H1 (cell line): ENCODE data around the gene KNDC1. TPM values are rescaled to one million over a fixed set of nuclear protein-coding genes. Genes with fewer than 3 reads are reported as not detected.

ENCODE experiments used
- CTCF ChIA-PET: fragments of 300-600 bp; sonication (Branson Sonifier 250); formaldehyde crosslinking; loops from one replicate; lab custom pipeline; 2021; ENCODE audit not compliant: partially characterized antibody; lab: Charles Lee
- POLR2A ChIA-PET: fragments of 300-600 bp; sonication (Branson Sonifier 250); formaldehyde crosslinking; loops from one replicate; lab custom pipeline; 2021; ENCODE audit warnings: inconsistent platforms; ENCODE audit not compliant: partially characterized antibody; lab: Charles Lee
- DNase-seq, 2 experiments: peaks; one replicate each; pipeline versions ENCODE4 v3.0.0 to v3.0.0-alpha.2; 2010 to 2022; ENCODE audit warnings: low spot score in 2 of 2, low read depth in 1 of 2, mixed read lengths in 1 of 2
- FAIRE-seq: peaks from 2 replicates; lab custom pipeline; 2011; peaks lifted over from hg19 to GRCh38; lab: Jason Lieb, UNC
- H2AFZ ChIP-seq: 2 replicates; pipeline ENCODE4 v1.8.1; 2012; ENCODE audit warnings: low read length, inconsistent platforms
- H2AK5ac ChIP-seq: 2 replicates; pipeline ENCODE4 v1.6.1; 2013; ENCODE audit warnings: low read depth, low read length
- H2BK120ac ChIP-seq: replicated peaks from 2 replicates; pipeline ENCODE3; 2013; ENCODE audit warnings: low read depth, low read length, inconsistent platforms
- H2BK12ac ChIP-seq: 2 replicates; pipeline ENCODE4 v1.6.1; 2013; ENCODE audit warnings: low read depth, low read length
- H2BK15ac ChIP-seq: 2 replicates; pipeline ENCODE4 v1.6.1; 2013; ENCODE audit warnings: low read length
- H2BK20ac ChIP-seq: 2 replicates; pipeline ENCODE4 v1.6.1; 2013; ENCODE audit warnings: low read length
- H2BK5ac ChIP-seq: 2 replicates; pipeline ENCODE4 v1.6.1; 2013; ENCODE audit warnings: low read depth, low read length
- H3K14ac ChIP-seq: 2 replicates; pipeline ENCODE4 v1.6.1; 2013; ENCODE audit warnings: inconsistent platforms; ENCODE audit not compliant: insufficient read length
- H3K18ac ChIP-seq: 2 replicates; pipeline ENCODE4 v1.6.1; 2013; ENCODE audit warnings: low read length; ENCODE audit errors: extremely low read depth
- H3K23ac ChIP-seq: 2 replicates; pipeline ENCODE4 v1.6.1; 2013; ENCODE audit warnings: inconsistent platforms; ENCODE audit not compliant: insufficient read length
- H3K23me2 ChIP-seq: 2 replicates; pipeline ENCODE4 v1.6.1; 2013; ENCODE audit warnings: low read depth, low read length
- H3K27ac ChIP-seq: 2 replicates; pipeline ENCODE4 v1.6.1; 2011; ENCODE audit warnings: low read depth, low read length, inconsistent platforms
- H3K27me3 ChIP-seq, 4 experiments: replicated peaks in 1 of 4; 1 replicate in 1 of 4; 2 replicates in 3 of 4; pipeline versions ENCODE4 v1.6.1 to v1.8.1; 2011 to 2013; ENCODE audit warnings: low read length in 3 of 4, mild to moderate bottlenecking in 3 of 4, inconsistent platforms in 2 of 4, mixed read lengths in 2 of 4, moderate library complexity in 1 of 4; ENCODE audit not compliant: control insufficient read depth in 3 of 4, insufficient read depth in 3 of 4; ENCODE audit errors: extremely low read depth in 1 of 4
- H3K36me3 ChIP-seq, 4 experiments: 2 replicates each; pipeline versions ENCODE4 v1.6.1 to v1.8.1; 2011 to 2013; ENCODE audit warnings: mild to moderate bottlenecking in 4 of 4, low read length in 3 of 4, moderate library complexity in 2 of 4, control low read depth in 1 of 4, inconsistent platforms in 1 of 4; ENCODE audit not compliant: insufficient read depth in 4 of 4, control insufficient read depth in 2 of 4
- H3K4ac ChIP-seq: replicated peaks from 2 replicates; pipeline ENCODE3; 2013; ENCODE audit warnings: low read length, low read depth, mixed read lengths, inconsistent platforms; ENCODE audit not compliant: insufficient read length
- H3K4me1 ChIP-seq, 4 experiments: replicated peaks in 1 of 4; 1 replicate in 1 of 4; 2 replicates in 3 of 4; pipeline versions ENCODE4 v1.6.1 to v1.8.1; 2011 to 2013; ENCODE audit warnings: low read length in 3 of 4, inconsistent platforms in 2 of 4, mixed read lengths in 1 of 4; ENCODE audit not compliant: insufficient read depth in 4 of 4, control insufficient read depth in 3 of 4
- H3K4me2 ChIP-seq, 2 experiments: 2 replicates each; pipeline versions ENCODE4 v1.6.1 to v1.8.1; 2011 to 2013; ENCODE audit warnings: low read depth in 2 of 2, low read length in 2 of 2, control low read depth in 1 of 2, inconsistent platforms in 1 of 2, mild to moderate bottlenecking in 1 of 2; ENCODE audit not compliant: insufficient read depth in 1 of 2
- H3K4me3 ChIP-seq, 4 experiments: fragments of 200-600, 300-600 bp in 1 of 4; sonication (generic), shearing (Covaris generic), sonication (Bioruptor Twin) in 1 of 4; 2 replicates each; pipeline versions ENCODE4 v1.5.1 to v1.8.1; 2011 to 2016; ENCODE audit warnings: low read length in 4 of 4, low read depth in 3 of 4, control low read depth in 2 of 4, inconsistent platforms in 2 of 4, mild to moderate bottlenecking in 2 of 4, mixed read lengths in 1 of 4, moderate library complexity in 1 of 4; ENCODE audit not compliant: insufficient read depth in 2 of 4; ENCODE audit errors: extremely low read depth in 1 of 4
- H3K56ac ChIP-seq: replicated peaks from 2 replicates; pipeline ENCODE3; 2013; ENCODE audit warnings: low read depth, mild to moderate bottlenecking, mixed read lengths, low read length, inconsistent platforms; ENCODE audit not compliant: insufficient read length
- H3K79me1 ChIP-seq: 2 replicates; pipeline ENCODE4 v1.6.1; 2013; ENCODE audit warnings: low read depth, low read length, control low read depth
- H3K79me2 ChIP-seq, 2 experiments: 2 replicates each; pipeline versions ENCODE4 v1.6.1 to v1.8.1; 2012 to 2013; ENCODE audit warnings: low read length in 2 of 2, mild to moderate bottlenecking in 2 of 2, inconsistent platforms in 1 of 2; ENCODE audit not compliant: insufficient read depth in 2 of 2, control insufficient read depth in 1 of 2
- H3K9ac ChIP-seq, 4 experiments: replicated peaks in 1 of 4; 1 replicate in 1 of 4; 2 replicates in 3 of 4; pipeline versions ENCODE4 v1.6.1 to v1.8.1; 2011 to 2013; ENCODE audit warnings: low read depth in 3 of 4, low read length in 3 of 4, control low read depth in 2 of 4, mild to moderate bottlenecking in 2 of 4, moderate library complexity in 2 of 4, inconsistent platforms in 1 of 4; ENCODE audit errors: extremely low read depth in 1 of 4
- H3K9me3 ChIP-seq, 2 experiments: 2 replicates each; pipeline versions ENCODE4 v1.6.1 to v1.8.1; 2012 to 2013; ENCODE audit warnings: mild to moderate bottlenecking in 2 of 2, moderate library complexity in 2 of 2, control low read depth in 1 of 2, inconsistent platforms in 1 of 2, low read depth in 1 of 2, low read length in 1 of 2, mixed read lengths in 1 of 2; ENCODE audit not compliant: insufficient read depth in 2 of 2
- H4K20me1 ChIP-seq, 2 experiments: replicated peaks in 1 of 2; 2 replicates each; pipeline versions ENCODE3 to v1.8.1; 2011 to 2013; ENCODE audit warnings: inconsistent platforms in 2 of 2, low read length in 2 of 2, mild to moderate bottlenecking in 1 of 2; ENCODE audit not compliant: insufficient read depth in 2 of 2, control insufficient read depth in 1 of 2
- H4K5ac ChIP-seq: 2 replicates; pipeline ENCODE4 v1.6.1; 2013; ENCODE audit warnings: low read length, low read depth, mixed read lengths, inconsistent platforms; ENCODE audit not compliant: insufficient read length
- H4K8ac ChIP-seq: 2 replicates; pipeline ENCODE4 v1.8.0; 2013; ENCODE audit warnings: mild to moderate bottlenecking, moderate library complexity, low read length, inconsistent platforms; ENCODE audit not compliant: insufficient read depth; ENCODE audit errors: extremely low read depth
- H4K91ac ChIP-seq: replicated peaks from 2 replicates; pipeline ENCODE3; 2013; ENCODE audit warnings: low read length, mixed read lengths, inconsistent platforms; ENCODE audit not compliant: insufficient read length
- CREB1 ChIP-seq: IDR thresholded peaks from 2 replicates; pipeline ENCODE4 v1.6.1; 2012; ENCODE audit warnings: inconsistent platforms
- KDM4A ChIP-seq: IDR thresholded peaks from one replicate; pipeline ENCODE4 v1.7.1; 2012; ENCODE audit warnings: low read depth, mild to moderate bottlenecking, moderate library complexity, low read length, inconsistent platforms; ENCODE audit not compliant: severe bottlenecking
- NANOG ChIP-seq: IDR thresholded peaks from 2 replicates; pipeline ENCODE4 v1.6.1; 2011; ENCODE audit warnings: low read length, low read depth, mild to moderate bottlenecking, inconsistent platforms; ENCODE audit not compliant: insufficient read depth, poor library complexity, severe bottlenecking
- RAD21 ChIP-seq, 2 experiments: IDR thresholded peaks in 1 of 2; conservative IDR thresholded peaks in 1 of 2; 2 replicates each; pipeline ENCODE4 v1.6.1; 2011; ENCODE audit warnings: low read depth in 2 of 2, low read length in 2 of 2, improper control_type of control experiment in 1 of 2, inconsistent platforms in 1 of 2, mild to moderate bottlenecking in 1 of 2, moderate library complexity in 1 of 2
- RBBP5 ChIP-seq: IDR thresholded peaks from 2 replicates; pipeline ENCODE4 v1.7.1; 2012; ENCODE audit warnings: low read depth, mild to moderate bottlenecking, inconsistent platforms, low read length, moderate library complexity, borderline replicate concordance
- TAF1 ChIP-seq: IDR thresholded peaks from 2 replicates; pipeline ENCODE4 v1.6.1; 2011; ENCODE audit warnings: mild to moderate bottlenecking, low read depth, low read length
- TBP ChIP-seq: IDR thresholded peaks from 2 replicates; pipeline ENCODE4 v1.6.1; 2011; ENCODE audit warnings: low read depth, low read length, improper control_type of control experiment
- WGBS, 2 experiments: shearing (Covaris generic) in 1 of 2; methylation state at CpG; one replicate each; pipeline versions ENCODE4 v1.1.6 to v1.1.7; 2013 to 2015; ENCODE audit warnings: low lambda C conversion rate in 2 of 2, mixed read lengths in 2 of 2, inconsistent platforms in 1 of 2, low coverage in 1 of 2, missing lambda C conversion rate in 1 of 2; ENCODE audit not compliant: insufficient replicate concordance in 2 of 2, insufficient coverage in 1 of 2, insufficient read length in 1 of 2; ENCODE audit errors: extremely low coverage in 1 of 2, missing lambda C conversion rate in 1 of 2; 5-methylcytosine and 5-hydroxymethylcytosine counted together
- polyA plus RNA-seq, 7 experiments: library from polyadenylated mRNA; depleted of rRNA in 3 of 7; stranded (reverse) in 5 of 7; unstranded in 2 of 7; fragments of >200 nt in 5 of 7; fragments of 200-250 nt in 2 of 7; gene quantifications; 1 replicate in 5 of 7; 2 replicates in 1 of 7; 4 replicates in 1 of 7; pipeline versions ENCODE4 v1.2.1 to v1.2.3, GENCODE V29; 2011 to 2013; ENCODE audit warnings: missing spikeins in 2 of 7, mixed read lengths in 2 of 7
- total RNA-seq: library from RNA; stranded (reverse); fragmentation: NEBNext Ultra II Directional; extraction: Animal tissue kit (Norgen Biotek cat#: 25700); gene quantifications from 2 replicates; pipeline ENCODE4 v1.2.1, GENCODE V29; 2021

Gene KNDC1
- total and polyA plus RNA-seq, 2 of the 8 experiments (the other 6 are each of a cell fraction or from before 2014, with no cell fraction given), result 7.5 to 16.7 TPM

DNA sequence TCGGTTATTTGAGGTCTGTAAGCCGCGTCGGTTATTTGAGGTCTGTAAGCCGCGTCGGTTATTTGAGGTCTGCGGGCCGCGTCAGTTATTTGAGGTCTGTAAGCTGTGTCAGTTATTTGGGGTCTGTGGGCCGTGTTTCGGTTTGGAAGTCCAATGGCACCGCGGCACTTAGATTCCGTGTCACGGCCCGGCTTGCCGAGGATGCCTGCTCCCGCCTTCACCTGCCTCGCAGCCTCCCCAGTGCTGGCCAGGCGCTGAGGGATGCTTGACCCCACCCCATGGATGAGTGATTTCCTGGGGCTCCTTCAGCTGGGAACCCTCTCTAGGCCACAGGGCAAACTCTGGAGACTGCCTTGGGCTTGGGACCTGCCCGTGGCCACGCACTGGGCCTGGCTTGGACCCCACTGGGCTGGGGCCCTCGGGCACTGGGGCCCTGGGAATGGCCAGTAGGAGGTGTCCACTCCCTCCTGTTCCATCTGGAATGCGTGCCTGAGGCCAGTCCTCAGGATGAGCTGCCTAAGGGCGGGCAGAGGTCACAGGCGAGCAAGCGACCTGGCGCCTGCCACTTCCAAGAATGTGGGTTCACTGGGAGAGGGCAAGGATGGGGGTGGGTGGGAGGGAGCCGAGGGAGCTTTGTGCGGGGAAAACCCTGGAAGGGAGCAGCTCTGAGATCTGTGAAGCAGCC, 46.7 kb upstream of the KNDC1 start:
- Histone ChIP-seq H3K4ac (no peak overlapping the region), H3K56ac (no peak overlapping the region), H2AFZ (no peak overlapping the region), H2BK20ac (no peak overlapping the region), H3K79me2 (no peaks in the 10 kb centered on the region), H3K23me2 (no peaks in the 10 kb centered on the region), H4K5ac (no peak overlapping the region), H3K18ac (no peak overlapping the region), H3K14ac (no peak overlapping the region), H3K4me1 (peaks cover 0 to 3% (median 2%) of the 10 kb centered on the region in 4 experiments; a peak in 3 of 7 replicates), H2BK5ac (no peak overlapping the region), H2BK15ac (no peak overlapping the region), H3K9me3 (peaks cover 1 to 8% of the 10 kb centered on the region in 2 experiments; a peak in 2 of 4 replicates), H3K9ac (no peak overlapping the region)
- CTCF ChIA-PET, result interaction anchor here (0.6 to 4.7 kb wide), 7 partner anchors 10 to 1060 kb away, joined by 3 to 19 read pairs (median 3); no protein-coding TSS in a partner anchor
- no peak for FAIRE-seq
- TF ChIP-seq TAF1 (no peak), RAD21 (IDR thresholded peaks at IDR 0.05 in 1 of 2, conservative IDR thresholded peaks at IDR 0.05 in 1 of 2; ENCODE audit: low read depth in 2 of 2, low read length in 2 of 2) (no peak), TBP (no peak), NANOG (no peak), KDM4A (no peak), CREB1 (no peak), RBBP5 (no peak)
- TF ChIP-seq, all 59 proteins: peak for 0
- Histone ChIP-seq H3K4me3 (no peak overlapping the region), H3K27me3 (no peaks in the 10 kb centered on the region), H3K23ac (no peak overlapping the region), H3K27ac (no peak overlapping the region), H2BK120ac (no peak overlapping the region), H2AK5ac (no peak overlapping the region), H4K91ac (no peak overlapping the region), H3K79me1 (no peaks in the 10 kb centered on the region), H3K36me3 (no peaks in the 10 kb centered on the region), H4K20me1 (no peaks in the 10 kb centered on the region), H2BK12ac (no peak overlapping the region), H4K8ac (0 out of 2 replicates have a peak overlapping the region, but pooled peaks have one; percentile 85), H3K4me2 (no peak overlapping the region)
- DNase-seq, result no peak
- WGBS, 2 experiments, result 94% methylated on average over 31 of the region's 31 CpGs; no CpG with 5 or more reads in 1 of the 2 experiments
- POLR2A ChIA-PET, result no interaction called here
